Nucleus accumbens (tissue), 56 donors: ENCODE measurements around the gene ECSIT.

Experiments
- DNase-seq, 56 donors: peaks; one replicate each; lab custom pipeline; 2025; lab: John Stamatoyannopoulos, UW

Gene ECSIT

DNA sequence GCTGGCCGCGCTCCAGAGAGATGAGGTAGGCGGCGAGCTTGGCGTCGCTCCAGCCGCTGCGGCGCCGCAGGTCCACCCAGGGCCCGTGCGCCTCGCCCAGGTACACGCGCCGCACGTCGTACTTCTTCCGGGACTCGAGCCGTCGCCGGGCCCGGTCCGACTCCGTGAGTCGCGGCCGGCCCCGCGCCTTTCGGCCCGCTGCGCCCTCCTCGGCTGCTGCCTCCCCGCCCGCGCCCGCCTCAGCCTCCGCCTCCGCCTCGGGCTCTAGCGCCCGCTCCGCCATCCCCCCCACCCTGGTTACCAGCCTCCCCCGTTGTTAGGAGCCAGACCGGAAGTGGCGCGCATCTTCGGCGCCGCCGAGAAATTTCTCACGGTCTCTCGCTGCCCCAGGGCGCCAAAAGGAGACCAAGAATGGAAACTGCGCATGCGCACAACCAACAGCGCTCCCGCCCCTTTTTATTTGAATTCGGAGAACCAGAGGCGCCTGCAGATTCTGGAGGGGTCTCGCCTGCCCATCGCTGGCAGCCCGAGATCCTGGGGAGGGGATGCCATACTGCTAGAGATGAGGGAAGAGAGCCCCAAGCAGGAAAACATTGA, 23.3 kb downstream of the ECSIT start, which contains the start of gene ZNF653:
Gene ZNF653, minus strand, starts transcription at position 336 of the 597 bp plus-strand sequence. Its CDS starts 53 bp downstream, at position 283.
- DNase-seq: peak in 54 of 56 donors; percentile 55 to 96 (median 87)

GRCh38 chr19:11505032-11505503, 23.9 kb downstream of the ECSIT start:
- peak; percentile 56 to 97 (median 90) for DNase-seq

DNA sequence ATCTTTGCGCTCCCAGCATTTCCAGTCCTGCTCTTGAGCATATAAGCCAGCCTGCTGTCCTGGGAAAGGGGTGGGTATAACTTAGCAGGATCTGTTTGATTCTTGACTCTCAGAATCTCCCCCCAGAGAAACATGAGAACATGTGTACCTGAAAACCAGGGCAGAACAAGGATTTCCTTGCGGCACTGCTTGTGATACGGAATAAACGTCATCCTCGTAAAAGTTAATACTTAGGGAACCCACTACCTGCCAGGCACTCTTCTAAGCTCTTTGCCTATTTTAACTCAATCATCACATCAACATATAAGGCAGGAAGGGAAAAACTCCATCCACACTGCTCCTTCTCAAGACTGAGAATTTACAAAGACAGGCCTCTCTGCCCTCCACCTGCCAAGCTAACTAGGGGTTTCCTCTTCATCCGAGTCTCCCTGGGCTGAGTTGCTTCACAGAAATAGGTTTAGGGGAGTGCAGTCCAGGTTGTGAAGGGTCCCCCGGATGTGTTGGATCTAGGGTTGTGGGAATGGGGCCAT, 24.4 kb downstream of the ECSIT start:
- no peak for DNase-seq

- DNase-seq: no peak
These were observed 29.0 kb downstream of the ECSIT start for GRCh38 chr19:11499890-11500420.

- no peak for DNase-seq
These were observed 29.7 kb downstream of the ECSIT start for GRCh38 chr19:11499220-11499726.

GRCh38 chr19:11496391-11497163, 32.4 kb downstream of the ECSIT start:
- DNase-seq: peak in 27 of 56 donors; percentile 8 to 73 (median 17)

- DNase-seq: no peak
These were observed 33.0 kb downstream of the ECSIT start for GRCh38 chr19:11495885-11496284.

DNA sequence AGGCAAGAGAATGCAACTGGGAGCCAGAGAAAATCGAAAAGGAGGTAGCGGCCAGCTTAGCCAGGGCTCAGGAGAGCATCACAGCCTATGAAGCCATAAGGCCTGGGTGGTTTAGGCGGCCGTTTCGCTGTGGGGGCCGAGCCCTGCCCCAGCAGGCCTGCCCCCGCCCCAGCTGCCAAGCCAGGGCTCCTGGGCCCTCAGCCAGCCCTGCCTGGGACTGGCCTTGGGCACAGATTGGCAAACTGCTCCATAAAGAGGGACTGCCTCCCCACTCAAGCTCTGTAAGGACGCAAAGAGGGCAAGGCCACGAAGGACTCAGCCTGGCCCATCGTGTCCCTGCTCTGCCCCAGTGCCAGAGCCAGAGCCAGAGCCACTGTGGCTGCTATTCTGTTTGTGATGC, 33.5 kb downstream of the ECSIT start:
- no peak for DNase-seq

GRCh38 chr19:11494634-11495285, 34.2 kb downstream of the ECSIT start:
- DNase-seq: no peak

DNA sequence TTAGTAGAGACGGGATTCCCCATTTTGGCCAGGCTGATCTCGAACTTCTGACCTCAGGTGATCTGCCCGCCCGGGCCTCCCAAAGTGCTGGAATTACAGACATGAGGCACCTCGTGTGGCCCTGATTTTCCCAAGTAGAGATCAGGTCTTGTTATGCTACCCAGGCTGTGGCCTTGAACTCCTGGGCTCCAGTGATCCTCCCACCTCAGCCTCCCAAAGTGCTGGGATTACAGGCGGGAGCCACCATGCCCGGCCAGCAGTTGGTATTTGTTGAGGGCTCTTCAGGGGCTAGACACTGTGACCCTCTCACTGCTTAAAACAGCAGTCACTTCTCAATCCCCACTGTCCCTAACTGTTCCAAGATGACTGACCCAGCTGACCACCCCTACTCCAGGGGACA, 39.6 kb downstream of the ECSIT start:
- DNase-seq: no peak

DNA sequence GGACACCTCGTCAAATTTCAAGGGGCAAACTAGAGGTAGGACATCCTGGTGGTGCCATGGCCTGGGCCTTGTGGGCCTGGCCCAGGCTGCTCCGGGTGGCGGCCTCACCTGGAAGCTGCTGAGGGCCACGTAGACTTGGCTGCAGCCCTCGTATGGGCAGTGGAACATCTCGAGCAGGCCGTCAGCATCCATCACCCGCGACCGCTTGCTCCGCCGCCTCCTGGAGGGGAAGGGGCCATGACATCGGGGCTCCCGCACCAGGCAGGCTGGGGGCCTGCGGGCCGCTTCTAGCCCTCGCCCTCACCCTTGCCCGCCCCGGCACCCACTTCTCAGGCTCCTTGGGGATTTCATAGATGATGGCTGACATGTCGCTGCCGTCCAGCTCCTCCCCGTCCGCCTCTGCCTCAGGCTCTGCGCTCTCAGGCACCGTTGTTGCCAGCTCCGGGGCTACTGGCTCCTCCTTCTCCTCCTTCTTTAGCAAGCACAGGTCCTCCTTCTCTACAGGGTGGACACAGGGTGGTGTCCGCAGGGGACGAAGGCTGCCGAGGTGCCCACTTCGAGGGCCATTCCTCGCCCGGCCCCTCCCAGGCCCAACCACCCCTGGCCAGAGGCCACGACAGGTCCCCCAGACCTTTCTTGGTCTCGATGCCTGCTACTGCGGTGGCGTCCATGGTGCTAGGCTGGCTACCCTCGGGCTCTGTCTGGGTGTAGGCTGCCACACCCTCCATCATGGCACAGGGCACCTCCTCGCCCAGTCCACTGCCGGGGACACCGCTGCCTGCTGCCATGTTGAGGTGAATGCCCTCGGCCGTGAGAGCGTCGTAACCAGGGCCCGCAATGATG, 42.1 kb downstream of the ECSIT start:
- DNase-seq: no peak

DNA sequence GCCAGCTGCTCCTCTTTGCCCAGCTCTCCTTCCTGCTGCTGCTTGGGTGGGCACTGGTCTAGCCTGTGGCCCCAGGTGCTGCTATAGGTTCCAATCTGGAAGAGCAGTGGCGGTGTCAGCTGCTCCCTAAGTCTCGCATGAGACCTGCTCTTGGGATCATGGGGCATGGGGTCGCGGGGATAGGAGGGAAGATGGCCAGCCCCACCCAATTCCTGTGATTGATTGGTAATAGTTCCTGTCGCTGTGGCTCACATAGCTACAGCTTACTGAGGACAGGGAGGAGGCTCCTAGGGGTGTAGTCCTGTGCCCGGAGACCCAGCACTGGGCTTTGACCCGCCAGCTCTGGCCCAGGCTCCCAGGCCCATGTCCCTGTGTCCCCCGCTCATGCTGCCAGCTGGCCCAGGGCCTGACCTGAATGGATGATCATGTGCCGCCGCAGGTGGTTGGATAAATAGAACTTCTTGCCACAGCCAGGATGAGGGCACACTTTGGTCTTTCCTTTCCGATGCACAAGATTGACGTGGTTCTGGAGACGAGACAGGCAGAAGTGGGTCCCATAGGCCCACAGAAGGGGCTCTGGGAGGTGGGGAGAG, 43.6 kb downstream of the ECSIT start:
- no peak for DNase-seq

GRCh38 chr19:11483366-11484111, 45.4 kb downstream of the ECSIT start:
- no peak for DNase-seq

- DNase-seq: peak in 54 of 56 donors; percentile 57 to 98 (median 85)
These were observed 46.4 kb downstream of the ECSIT start for GRCh38 chr19:11482384-11483050.

DNA sequence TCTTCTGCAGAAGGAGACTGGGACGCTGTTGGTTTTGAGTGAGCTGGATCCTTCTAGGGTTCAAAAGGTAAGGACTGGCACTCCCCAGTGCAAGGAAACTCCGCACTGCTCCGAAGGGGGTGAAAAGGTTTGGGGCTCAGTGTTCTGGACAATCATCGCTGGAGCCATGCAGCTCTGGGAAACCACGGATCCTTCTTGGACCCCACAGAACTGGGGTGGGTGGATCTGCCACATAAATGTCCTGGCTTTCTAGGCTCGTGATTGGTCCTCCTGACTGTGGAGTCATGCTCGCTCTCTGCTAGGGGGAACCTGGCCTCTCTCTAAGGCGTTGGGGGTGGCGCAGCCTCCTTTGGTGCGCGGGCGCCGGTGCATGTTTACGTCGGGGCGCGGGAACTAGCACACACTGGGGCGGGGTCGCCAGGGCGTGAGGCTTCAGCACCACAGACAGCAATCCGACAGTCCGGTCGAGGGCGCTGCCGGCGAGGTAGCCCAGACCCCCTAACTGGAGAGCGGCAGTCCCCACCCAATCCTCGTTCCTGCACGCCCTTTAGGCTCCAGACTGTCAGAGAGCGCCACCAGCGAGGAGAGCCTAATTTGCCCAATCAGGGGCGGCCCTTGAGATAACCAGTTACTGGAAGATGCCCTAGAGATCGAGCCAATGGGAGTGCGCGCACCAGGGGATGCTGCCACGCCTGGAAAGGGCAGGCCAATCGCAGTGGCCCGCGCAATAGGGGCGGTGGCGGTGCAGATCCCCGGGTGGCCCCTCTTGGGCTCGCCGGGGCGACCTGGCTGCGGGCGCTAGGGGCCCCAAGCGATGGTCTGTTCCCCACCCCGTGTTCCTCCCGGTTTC, 47.2 kb downstream of the ECSIT start:
- DNase-seq: peak; percentile 71 to 98 (median 94)

DNA sequence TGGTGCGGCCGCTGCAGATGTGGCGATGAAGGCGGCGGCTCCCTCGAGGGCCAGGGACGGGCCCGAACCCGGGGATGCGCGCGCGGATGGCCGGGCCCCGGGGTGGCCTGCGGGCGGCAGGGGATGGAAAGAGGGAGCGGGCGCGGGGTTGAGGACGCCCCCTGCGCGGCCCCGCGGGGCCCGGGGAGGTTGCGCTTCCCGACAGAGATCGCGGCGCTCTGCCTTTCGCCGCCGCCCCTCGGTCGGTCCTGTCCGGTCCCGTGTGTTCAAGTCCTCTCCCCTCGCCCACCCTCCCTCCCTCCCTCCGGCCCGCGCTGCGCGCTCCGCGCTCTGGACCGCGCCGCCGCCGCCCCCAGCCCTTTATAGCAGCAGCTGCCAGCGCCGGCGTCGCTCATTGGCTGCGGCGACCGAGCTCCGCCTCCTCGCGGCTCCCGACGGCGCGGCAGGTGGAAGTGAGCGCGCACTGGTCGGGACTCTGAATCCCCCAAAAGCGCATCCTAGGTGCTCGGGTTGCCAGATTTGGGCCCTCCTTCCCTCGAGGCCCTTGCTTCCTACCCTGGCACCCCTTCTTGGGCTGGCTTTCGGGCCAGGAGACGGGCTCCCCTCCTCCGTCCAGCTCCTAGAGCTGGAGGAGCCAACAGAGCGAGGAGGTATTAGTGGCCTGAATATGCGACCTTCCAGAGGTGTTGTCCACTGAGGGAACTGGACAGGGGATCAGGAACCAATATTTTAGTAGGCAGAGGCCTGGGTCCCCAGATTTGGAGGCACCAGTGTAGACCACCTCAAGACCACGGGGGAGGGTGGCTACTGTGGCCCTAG, 48.0 kb downstream of the ECSIT start, which contains the start of gene ELAVL3:
Gene ELAVL3, minus strand, starts transcription at position 332 of the 819 bp plus-strand sequence. CDS start 438 bp downstream, outside the sequence.
- peak in 53 of 56 donors; percentile 6 to 84 (median 65) for DNase-seq
